ENCODE results near the gene MASP1.

MASP1 gene

GRCh38 chr3:187264911-187265310 is 26.6 kb downstream of the MASP1 start:
- no peak for TF ChIP-seq GATA3 (IDR thresholded peaks at IDR 0.05; ENCODE audit: low read depth, low read length)
- no peak for TF ChIP-seq GATA2 (IDR thresholded peaks at IDR 0.05; ENCODE audit: low read depth, low read length)

DNA sequence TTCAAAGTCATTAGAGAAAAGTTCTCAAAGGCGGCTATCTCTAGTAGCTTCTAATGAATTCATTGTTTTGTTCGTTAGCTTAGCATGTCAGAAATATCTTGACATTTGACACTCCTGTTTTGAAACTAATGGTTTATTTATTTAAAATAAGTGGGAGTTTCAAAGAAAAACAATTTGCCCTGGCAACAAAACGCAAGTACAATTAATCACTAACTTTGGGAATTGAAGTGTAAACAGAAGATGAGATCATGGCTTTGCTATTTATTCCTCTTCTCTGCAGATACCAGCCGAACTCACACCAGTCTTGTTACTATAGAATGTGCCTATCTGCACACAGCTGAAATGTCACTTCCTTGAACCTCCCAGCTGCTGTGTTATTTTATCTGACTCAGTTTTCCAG is 27.5 kb downstream of the MASP1 start:
- TF ChIP-seq GATA3 (IDR thresholded peaks at IDR 0.05; ENCODE audit: low read depth, low read length) (no peak), GATA2 (IDR thresholded peaks at IDR 0.05; ENCODE audit: low read depth, low read length) (no peak)

- TF ChIP-seq GATA3 (IDR thresholded peaks at IDR 0.05; ENCODE audit: low read depth, low read length), result no peak
- no peak for TF ChIP-seq GATA2 (IDR thresholded peaks at IDR 0.05; ENCODE audit: low read depth, low read length)
Observed at GRCh38 chr3:187263270-187263669, 28.3 kb downstream of the MASP1 start.

DNA sequence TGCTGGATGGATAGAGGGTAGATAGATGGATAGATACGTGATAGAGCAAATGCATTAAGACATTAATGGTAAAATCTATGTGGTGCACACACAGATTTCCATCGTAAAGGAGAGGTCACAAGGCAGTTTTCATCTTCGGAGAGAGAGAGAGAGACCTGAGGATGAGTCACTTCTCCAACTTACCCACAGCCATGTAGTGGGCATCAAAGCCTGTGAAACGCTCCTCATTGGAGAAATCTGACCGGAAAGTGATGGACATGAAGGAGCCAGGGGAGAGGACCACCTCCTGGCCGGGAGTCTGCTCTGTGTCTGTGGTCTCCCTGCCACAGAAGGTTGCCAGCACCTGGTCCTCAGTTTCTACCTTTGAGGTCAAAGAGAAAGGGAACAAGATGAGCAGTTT is 29.2 kb downstream of the MASP1 start:
- TF ChIP-seq GATA3 (IDR thresholded peaks at IDR 0.05; ENCODE audit: low read depth, low read length) (no peak), GATA2 (IDR thresholded peaks at IDR 0.05; ENCODE audit: low read depth, low read length) (no peak)

GRCh38 chr3:187261541-187261969 is 30.0 kb downstream of the MASP1 start:
- TF ChIP-seq GATA3 (IDR thresholded peaks at IDR 0.05; ENCODE audit: low read depth, low read length), result no peak
- no peak for TF ChIP-seq GATA2 (IDR thresholded peaks at IDR 0.05; ENCODE audit: low read depth, low read length)

- no peak for TF ChIP-seq GATA2 (IDR thresholded peaks at IDR 0.05; ENCODE audit: low read depth, low read length)
- no peak for TF ChIP-seq GATA3 (IDR thresholded peaks at IDR 0.05; ENCODE audit: low read depth, low read length)
Observed at GRCh38 chr3:187259171-187259570, 32.4 kb downstream of the MASP1 start.

DNA sequence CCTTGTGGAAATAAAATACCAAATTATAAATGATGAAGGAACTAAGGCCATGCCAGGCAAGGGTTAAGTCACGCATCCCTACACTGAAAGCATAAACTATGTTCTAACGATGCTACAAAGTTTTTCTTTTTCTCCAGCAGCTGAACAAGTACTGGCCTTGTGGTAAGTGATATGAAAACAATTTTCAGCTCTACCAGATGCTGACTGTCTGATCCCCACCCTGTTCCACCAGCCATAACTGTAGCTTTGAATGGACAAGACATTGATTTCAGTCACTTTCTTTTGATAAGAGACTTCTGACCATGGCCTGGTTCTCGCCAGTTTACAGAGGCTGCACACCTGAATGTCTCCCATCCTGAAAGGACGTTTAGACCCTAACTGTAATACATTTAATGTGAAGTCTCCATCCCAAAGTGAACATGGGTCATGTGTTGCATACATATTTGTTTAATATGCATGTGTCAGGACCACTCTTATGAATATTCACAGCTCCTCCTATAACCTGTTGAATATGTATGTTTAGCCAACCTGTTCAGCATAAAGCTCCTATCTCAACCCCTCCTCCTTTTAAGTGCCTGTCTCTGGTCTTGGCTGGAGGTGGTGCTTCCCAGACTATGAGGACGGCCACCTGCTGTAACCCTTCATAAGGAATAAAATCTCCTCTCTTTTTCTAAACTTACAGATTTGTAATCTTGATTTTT is 33.4 kb downstream of the MASP1 start:
- TF ChIP-seq GATA3 (IDR thresholded peaks at IDR 0.05; ENCODE audit: low read depth, low read length) (no peak), GATA2 (IDR thresholded peaks at IDR 0.05; ENCODE audit: low read depth, low read length) (no peak)

GRCh38 chr3:187257471-187257870 is 34.1 kb downstream of the MASP1 start:
- TF ChIP-seq GATA3 (IDR thresholded peaks at IDR 0.05; ENCODE audit: low read depth, low read length), result no peak
- no peak for TF ChIP-seq GATA2 (IDR thresholded peaks at IDR 0.05; ENCODE audit: low read depth, low read length)

GRCh38 chr3:187256051-187256616 is 35.4 kb downstream of the MASP1 start:
- TF ChIP-seq GATA3 (IDR thresholded peaks at IDR 0.05; ENCODE audit: low read depth, low read length), result no peak
- TF ChIP-seq GATA2 (IDR thresholded peaks at IDR 0.05; ENCODE audit: low read depth, low read length), result no peak

GRCh38 chr3:187255314-187255713 is 36.2 kb downstream of the MASP1 start:
- TF ChIP-seq GATA3 (IDR thresholded peaks at IDR 0.05; ENCODE audit: low read depth, low read length) (no peak), GATA2 (IDR thresholded peaks at IDR 0.05; ENCODE audit: low read depth, low read length) (no peak)

DNA sequence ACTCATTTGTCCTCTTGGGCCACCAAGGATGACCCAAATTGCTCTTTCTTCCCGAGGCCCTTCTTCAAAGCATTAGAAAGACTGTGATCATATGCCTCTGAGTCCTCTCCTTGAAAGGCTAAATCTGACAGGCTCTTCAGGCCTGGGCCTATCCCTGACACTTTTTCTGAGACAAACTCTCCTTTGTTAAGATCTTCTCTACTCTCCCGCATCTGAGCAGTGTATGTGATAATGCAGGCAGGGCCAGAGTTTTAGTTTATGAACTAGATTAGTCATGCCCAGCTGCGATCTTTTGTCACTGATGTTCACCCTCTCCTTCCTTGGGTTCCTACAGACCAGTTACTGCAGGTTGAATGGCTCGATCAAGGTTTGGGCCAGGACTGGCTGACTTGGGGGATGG is 39.2 kb downstream of the MASP1 start:
- TF ChIP-seq GATA3 (IDR thresholded peaks at IDR 0.05; ENCODE audit: low read depth, low read length) (no peak), GATA2 (IDR thresholded peaks at IDR 0.05; ENCODE audit: low read depth, low read length) (no peak)

- no peak for TF ChIP-seq GATA2 (IDR thresholded peaks at IDR 0.05; ENCODE audit: low read depth, low read length)
- TF ChIP-seq GATA3 (IDR thresholded peaks at IDR 0.05; ENCODE audit: low read depth, low read length), result no peak
Observed at GRCh38 chr3:187251599-187251998, 39.9 kb downstream of the MASP1 start.

- no peak for TF ChIP-seq GATA3 (IDR thresholded peaks at IDR 0.05; ENCODE audit: low read depth, low read length)
- TF ChIP-seq GATA2 (IDR thresholded peaks at IDR 0.05; ENCODE audit: low read depth, low read length), result no peak
Observed at GRCh38 chr3:187247398-187247797, 44.1 kb downstream of the MASP1 start.

GRCh38 chr3:187243933-187244524 is 47.5 kb downstream of the MASP1 start:
- TF ChIP-seq GATA2 (IDR thresholded peaks at IDR 0.05; ENCODE audit: low read depth, low read length), result no peak
- TF ChIP-seq GATA3 (IDR thresholded peaks at IDR 0.05; ENCODE audit: low read depth, low read length), result no peak

GRCh38 chr3:187242900-187243299 is 48.6 kb downstream of the MASP1 start:
- TF ChIP-seq GATA3 (IDR thresholded peaks at IDR 0.05; ENCODE audit: low read depth, low read length), result no peak
- TF ChIP-seq GATA2 (IDR thresholded peaks at IDR 0.05; ENCODE audit: low read depth, low read length), result no peak

Measured in SH-SY5Y (cell line).